NCI-H82 treated with DMSO at 0.1 percent for 48 hours (cell line): ENCODE results near the gene REPS1.
"Not testable (repeated sequence)": the region's sequence is repeated elsewhere in the genome, so short reads cannot be mapped to it uniquely, and the experiment has no call there.

Experiments used
- DNase-seq: peaks from one replicate; lab custom pipeline; 2025; ENCODE audit not compliant: unreplicated experiment; lab: John Stamatoyannopoulos, UW

The REPS1 gene

GRCh38 chr6:138971601-138972000, 16.5 kb downstream of the REPS1 start:
- no peak for DNase-seq

- DNase-seq, result no peak
These were observed 17.1 kb downstream of the REPS1 start for GRCh38 chr6:138970856-138971425.

GRCh38 chr6:138970159-138970558, 17.9 kb downstream of the REPS1 start:
- DNase-seq, result no peak

- DNase-seq, result no peak
These were observed 21.2 kb downstream of the REPS1 start for GRCh38 chr6:138966870-138967269.

GRCh38 chr6:138965971-138966370, 22.1 kb downstream of the REPS1 start:
- no peak for DNase-seq

GRCh38 chr6:138965291-138965874, 22.7 kb downstream of the REPS1 start:
- no peak for DNase-seq

- no peak for DNase-seq
These were observed 24.0 kb downstream of the REPS1 start for GRCh38 chr6:138964012-138964411.

- no peak for DNase-seq
These were observed 24.5 kb downstream of the REPS1 start for GRCh38 chr6:138963531-138963930.

- DNase-seq, result no peak
These were observed 24.9 kb downstream of the REPS1 start for GRCh38 chr6:138963119-138963518.

GRCh38 chr6:138959521-138959920, 28.5 kb downstream of the REPS1 start:
- no peak for DNase-seq

GRCh38 chr6:138958595-138958994, 29.5 kb downstream of the REPS1 start:
- DNase-seq, result no peak

GRCh38 chr6:138957903-138958302, 30.1 kb downstream of the REPS1 start:
- no peak for DNase-seq

- no peak for DNase-seq
These were observed 30.6 kb downstream of the REPS1 start for GRCh38 chr6:138957484-138957883.

GRCh38 chr6:138956244-138956924, 31.7 kb downstream of the REPS1 start:
- no peak for DNase-seq

- no peak for DNase-seq
These were observed 32.8 kb downstream of the REPS1 start for GRCh38 chr6:138955262-138955661.

- DNase-seq, result no peak
These were observed 34.6 kb downstream of the REPS1 start for GRCh38 chr6:138953451-138953850.

- DNase-seq, result no peak
These were observed 39.4 kb downstream of the REPS1 start for GRCh38 chr6:138948546-138949179.

- DNase-seq, result no peak
These were observed 40.0 kb downstream of the REPS1 start for GRCh38 chr6:138948004-138948403.

GRCh38 chr6:138945354-138945753, 42.7 kb downstream of the REPS1 start:
- no peak for DNase-seq

- DNase-seq, result no peak
These were observed 43.6 kb downstream of the REPS1 start for GRCh38 chr6:138944412-138944811.

GRCh38 chr6:138943089-138943625, 44.9 kb downstream of the REPS1 start:
- DNase-seq, result no peak

GRCh38 chr6:138936873-138937272, 51.2 kb downstream of the REPS1 start:
- not testable (repeated sequence) for DNase-seq
